ENCODE results near the gene MAPKAPK2. TPM values are rescaled to one million over a fixed set of nuclear protein-coding genes. Genes with fewer than 3 reads are reported as not detected.

The MAPKAPK2 gene
- total RNA-seq, 1 donor from 2014 or later: 40.9 TPM

GRCh38 chr1:206682111-206682510, 2.6 kb upstream of the MAPKAPK2 start:
- no peak for DNase-seq (ENCODE audit: low read depth, low spot score)

GRCh38 chr1:206683313-206683712, 1.4 kb upstream of the MAPKAPK2 start:
- no peak for DNase-seq (ENCODE audit: low read depth, low spot score)

- DNase-seq (ENCODE audit: low read depth, low spot score): no peak
Measured at GRCh38 chr1:206684003-206684402, 702 bp upstream of the MAPKAPK2 start.

- no peak for DNase-seq (ENCODE audit: low read depth, low spot score)
Measured at GRCh38 chr1:206685334-206685768, 646 bp downstream of the MAPKAPK2 start.

GRCh38 chr1:206685769-206686477, 1.2 kb downstream of the MAPKAPK2 start:
- no peak for DNase-seq (ENCODE audit: low read depth, low spot score)

- DNase-seq (ENCODE audit: low read depth, low spot score): no peak
Measured at GRCh38 chr1:206686478-206687249, 2.0 kb downstream of the MAPKAPK2 start.

- no peak for DNase-seq (ENCODE audit: low read depth, low spot score)
Measured at GRCh38 chr1:206687251-206687914, 2.7 kb downstream of the MAPKAPK2 start.

GRCh38 chr1:206687915-206688442, 3.3 kb downstream of the MAPKAPK2 start:
- DNase-seq (ENCODE audit: low read depth, low spot score): no peak

GRCh38 chr1:206690516-206690915, 5.8 kb downstream of the MAPKAPK2 start:
- DNase-seq (ENCODE audit: low read depth, low spot score): no peak

GRCh38 chr1:206691604-206692003, 6.9 kb downstream of the MAPKAPK2 start:
- no peak for DNase-seq (ENCODE audit: low read depth, low spot score)

GRCh38 chr1:206693029-206693428, 8.3 kb downstream of the MAPKAPK2 start:
- no peak for DNase-seq (ENCODE audit: low read depth, low spot score)

GRCh38 chr1:206693592-206693991, 8.9 kb downstream of the MAPKAPK2 start:
- DNase-seq (ENCODE audit: low read depth, low spot score): no peak

- no peak for DNase-seq (ENCODE audit: low read depth, low spot score)
Measured at GRCh38 chr1:206694171-206695124, 9.7 kb downstream of the MAPKAPK2 start.

GRCh38 chr1:206695733-206696132, 11.0 kb downstream of the MAPKAPK2 start:
- no peak for DNase-seq (ENCODE audit: low read depth, low spot score)

GRCh38 chr1:206696812-206697585, 12.3 kb downstream of the MAPKAPK2 start:
- DNase-seq (ENCODE audit: low read depth, low spot score): no peak

- DNase-seq (ENCODE audit: low read depth, low spot score): no peak
Measured at GRCh38 chr1:206698011-206698410, 13.3 kb downstream of the MAPKAPK2 start.

GRCh38 chr1:206699000-206699586, 14.4 kb downstream of the MAPKAPK2 start:
- DNase-seq (ENCODE audit: low read depth, low spot score): no peak

GRCh38 chr1:206699626-206700025, 14.9 kb downstream of the MAPKAPK2 start:
- DNase-seq (ENCODE audit: low read depth, low spot score): no peak

GRCh38 chr1:206700445-206701036, 15.8 kb downstream of the MAPKAPK2 start:
- DNase-seq (ENCODE audit: low read depth, low spot score): no peak

Data from pulmonary artery endothelial cell (primary cell).